Right lobe of liver (tissue), 4 donors: Measurements from ENCODE around the gene TAS2R40.

Experiments used
- POLR2A ChIP-seq: fragments of 450-650 bp; IDR thresholded peaks from one replicate; pipeline ENCODE4 v1.6.1; 2017; ENCODE audit warnings: antibody characterized with exemption, mild to moderate bottlenecking
- TF ChIP-seq, protein P1 (sequence below), 4 donors: fragments of 200-600 bp in 3 of 4; fragments of 450-650 bp in 1 of 4; IDR thresholded peaks; one replicate each; pipeline versions ENCODE4 v1.5.1 to v1.8.0; 2016 to 2022; ENCODE audit warnings: antibody characterized with exemption in 4 of 4, mild to moderate bottlenecking in 2 of 4
- donor health status: DM: no; HTN: no; CAD: no.
- donor health status: DM: no; HTN: no; CAD: no.
- donor health status: DM: no; HTN: yes; CAD: no.

- TF ChIP-seq POLR2A, result no peak
- TF ChIP-seq, protein P1, sequence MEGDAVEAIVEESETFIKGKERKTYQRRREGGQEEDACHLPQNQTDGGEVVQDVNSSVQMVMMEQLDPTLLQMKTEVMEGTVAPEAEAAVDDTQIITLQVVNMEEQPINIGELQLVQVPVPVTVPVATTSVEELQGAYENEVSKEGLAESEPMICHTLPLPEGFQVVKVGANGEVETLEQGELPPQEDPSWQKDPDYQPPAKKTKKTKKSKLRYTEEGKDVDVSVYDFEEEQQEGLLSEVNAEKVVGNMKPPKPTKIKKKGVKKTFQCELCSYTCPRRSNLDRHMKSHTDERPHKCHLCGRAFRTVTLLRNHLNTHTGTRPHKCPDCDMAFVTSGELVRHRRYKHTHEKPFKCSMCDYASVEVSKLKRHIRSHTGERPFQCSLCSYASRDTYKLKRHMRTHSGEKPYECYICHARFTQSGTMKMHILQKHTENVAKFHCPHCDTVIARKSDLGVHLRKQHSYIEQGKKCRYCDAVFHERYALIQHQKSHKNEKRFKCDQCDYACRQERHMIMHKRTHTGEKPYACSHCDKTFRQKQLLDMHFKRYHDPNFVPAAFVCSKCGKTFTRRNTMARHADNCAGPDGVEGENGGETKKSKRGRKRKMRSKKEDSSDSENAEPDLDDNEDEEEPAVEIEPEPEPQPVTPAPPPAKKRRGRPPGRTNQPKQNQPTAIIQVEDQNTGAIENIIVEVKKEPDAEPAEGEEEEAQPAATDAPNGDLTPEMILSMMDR (IDR thresholded peaks at IDR 0.05), result no peak
Observed at GRCh38 chr7:143259765-143260164, 37.9 kb downstream of the TAS2R40 start.
